ENCODE measurements around the gene GPC5.

GPC5 gene

GRCh38 chr13:91845612-91846011 lies 447.2 kb downstream of the GPC5 start:
- no peaks in the 10 kb centered on the region for H3K9me3 ChIP-seq (ENCODE audit: insufficient read depth, low read length)
- no peaks in the 10 kb centered on the region for H3K4me1 ChIP-seq (ENCODE audit: low read length)
- no peak overlapping the region for H3K4me2 ChIP-seq (ENCODE audit: low read length)
- H3K36me3 ChIP-seq (replicated peaks; ENCODE audit: low read depth, low read length), result no peaks in the 10 kb centered on the region
- H2AFZ ChIP-seq (ENCODE audit: low read depth, low read length), result no peak overlapping the region
- no peak overlapping the region for H3K9ac ChIP-seq (ENCODE audit: low read length)
- H3K4me3 ChIP-seq (ENCODE audit: low read length), result no peak overlapping the region
- H3K27ac ChIP-seq (ENCODE audit: low read length), result no peak overlapping the region
- no peak for TF ChIP-seq CTCF (IDR thresholded peaks at IDR 0.05; ENCODE audit: low read depth, low read length)
- H3K27me3 ChIP-seq (ENCODE audit: low read depth, low read length), result no peaks in the 10 kb centered on the region
- no peaks in the 10 kb centered on the region for H4K20me1 ChIP-seq (ENCODE audit: insufficient read depth, low read length)
- no peaks in the 10 kb centered on the region for H3K79me2 ChIP-seq (ENCODE audit: low read length)

- no peaks in the 10 kb centered on the region for H3K9me3 ChIP-seq (ENCODE audit: insufficient read depth, low read length)
- H3K9ac ChIP-seq (ENCODE audit: low read length), result no peak overlapping the region
- TF ChIP-seq EZH2phosphoT487 (IDR thresholded peaks at IDR 0.05; ENCODE audit: low read depth), result no peak
- no peak for TF ChIP-seq CTCF (IDR thresholded peaks at IDR 0.05; ENCODE audit: low read depth, low read length)
- H4K20me1 ChIP-seq (ENCODE audit: insufficient read depth, low read length), result no peaks in the 10 kb centered on the region
- H3K79me2 ChIP-seq (ENCODE audit: low read length), result no peaks in the 10 kb centered on the region
- H3K27me3 ChIP-seq (ENCODE audit: low read depth, low read length), result no peaks in the 10 kb centered on the region
- no peak overlapping the region for H3K4me3 ChIP-seq (ENCODE audit: low read length)
- no peak overlapping the region for H3K27ac ChIP-seq (ENCODE audit: low read length)
- H3K4me1 ChIP-seq (ENCODE audit: low read length), result peaks cover 6% of the 10 kb centered on the region; the same call in 1 of the 2 replicates
- H3K4me2 ChIP-seq (ENCODE audit: low read length), result no peak overlapping the region
- H2AFZ ChIP-seq (ENCODE audit: low read depth, low read length), result no peak overlapping the region
- H3K36me3 ChIP-seq (replicated peaks; ENCODE audit: low read depth, low read length), result no peaks in the 10 kb centered on the region
Measured at GRCh38 chr13:91863699-91864098, 465.3 kb downstream of the GPC5 start.

GRCh38 chr13:91868351-91868750 lies 469.9 kb downstream of the GPC5 start:
- H3K4me2 ChIP-seq (ENCODE audit: low read length), result no peak overlapping the region
- H3K4me3 ChIP-seq (ENCODE audit: low read length), result no peak overlapping the region
- H3K9ac ChIP-seq (ENCODE audit: low read length), result no peak overlapping the region
- H3K79me2 ChIP-seq (ENCODE audit: low read length), result no peaks in the 10 kb centered on the region
- H3K27me3 ChIP-seq (ENCODE audit: low read depth, low read length), result no peaks in the 10 kb centered on the region
- TF ChIP-seq EZH2phosphoT487 (IDR thresholded peaks at IDR 0.05; ENCODE audit: low read depth), result no peak
- TF ChIP-seq CTCF (IDR thresholded peaks at IDR 0.05; ENCODE audit: low read depth, low read length), result no peak
- no peaks in the 10 kb centered on the region for H3K36me3 ChIP-seq (replicated peaks; ENCODE audit: low read depth, low read length)
- peaks cover 6% of the 10 kb centered on the region; the same call in 1 of the 2 replicates for H3K4me1 ChIP-seq (ENCODE audit: low read length)
- H3K27ac ChIP-seq (ENCODE audit: low read length), result no peak overlapping the region
- H2AFZ ChIP-seq (ENCODE audit: low read depth, low read length), result no peak overlapping the region
- H4K20me1 ChIP-seq (ENCODE audit: insufficient read depth, low read length), result no peaks in the 10 kb centered on the region
- H3K9me3 ChIP-seq (ENCODE audit: insufficient read depth, low read length), result no peaks in the 10 kb centered on the region

GRCh38 chr13:91878491-91878890 lies 480.1 kb downstream of the GPC5 start:
- Histone ChIP-seq H3K9me3 (ENCODE audit: insufficient read depth, low read length) (no peaks in the 10 kb centered on the region), H4K20me1 (ENCODE audit: insufficient read depth, low read length) (no peaks in the 10 kb centered on the region), H3K36me3 (replicated peaks; ENCODE audit: low read depth, low read length) (no peaks in the 10 kb centered on the region)

More at GRCh38 chr13:91878491-91878890, 480.1 kb downstream of the GPC5 start:
- Histone ChIP-seq H2AFZ (ENCODE audit: low read depth, low read length) (no peak overlapping the region), H3K4me1 (ENCODE audit: low read length) (no peaks in the 10 kb centered on the region), H3K27me3 (ENCODE audit: low read depth, low read length) (no peaks in the 10 kb centered on the region), H3K4me3 (ENCODE audit: low read length) (no peak overlapping the region), H3K27ac (ENCODE audit: low read length) (no peak overlapping the region), H3K4me2 (ENCODE audit: low read length) (no peak overlapping the region), H3K9ac (ENCODE audit: low read length) (no peak overlapping the region), H3K79me2 (ENCODE audit: low read length) (no peaks in the 10 kb centered on the region)
- TF ChIP-seq EZH2phosphoT487 (IDR thresholded peaks at IDR 0.05; ENCODE audit: low read depth), result no peak
- no peak for TF ChIP-seq CTCF (IDR thresholded peaks at IDR 0.05; ENCODE audit: low read depth, low read length)

Measured in OCI-LY3 (cell line).